NCI-H1417 (cell line): ENCODE results near the gene TMEM205.
"Not testable (repeated sequence)": the region's sequence is repeated elsewhere in the genome, so short reads cannot be mapped to it uniquely, and the experiment has no call there.

Experiments used
- DNase-seq, 3 experiments: peaks; one replicate each; lab custom pipeline; 2025; lab: John Stamatoyannopoulos, UW

Gene TMEM205

DNA sequence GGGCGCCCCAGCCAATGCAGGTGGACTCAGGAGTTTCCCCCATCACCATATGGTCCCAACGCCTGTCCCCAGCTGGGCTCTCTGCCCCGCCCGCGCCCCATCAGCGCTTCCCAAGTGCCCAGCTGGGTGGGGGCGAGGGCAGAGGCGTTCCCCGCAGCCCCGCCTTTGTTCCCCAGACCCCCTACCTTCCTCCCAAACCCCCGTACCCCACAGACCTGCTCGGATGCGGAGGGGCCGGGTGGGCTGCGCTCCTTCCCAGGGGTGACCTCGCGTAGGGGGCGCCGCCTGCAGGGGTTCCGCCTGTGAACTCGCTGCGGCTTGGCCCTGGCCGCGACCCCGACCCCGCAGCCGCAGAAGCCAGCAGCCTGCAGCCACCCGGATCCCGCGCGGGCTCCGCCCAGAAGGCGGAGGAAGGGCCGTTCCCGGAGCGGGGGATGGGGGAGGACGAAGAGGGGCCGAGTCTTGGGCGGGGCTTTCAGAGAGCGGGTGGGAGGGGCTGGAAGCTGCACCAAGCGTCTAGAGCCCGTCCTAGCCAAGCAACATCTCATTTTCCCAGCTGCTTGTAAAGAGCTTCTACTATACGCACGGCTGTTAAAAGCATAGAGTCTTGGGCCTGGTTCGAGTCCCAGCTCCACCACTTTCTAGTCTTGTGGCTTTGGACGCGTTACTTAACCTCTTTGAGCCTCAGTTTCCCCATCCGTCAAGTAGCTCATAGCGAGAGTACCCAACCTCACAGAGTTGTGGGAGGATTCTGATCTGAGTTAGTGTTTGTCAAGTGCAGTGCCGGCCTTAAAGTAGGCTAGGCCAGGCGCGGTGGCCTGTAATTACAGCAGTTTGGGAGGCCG is 6.6 kb downstream of the TMEM205 start, which contains the start of gene RAB3D:
Gene RAB3D (minus strand): TSS at position 404 of the 845 bp plus-strand sequence. CDS start 2,258 bp downstream, outside the sequence.
- DNase-seq: peak; percentile 80 to 94 (median 89)

- DNase-seq: no peak
Observed at GRCh38 chr19:11338569-11339253, 7.4 kb downstream of the TMEM205 start.

GRCh38 chr19:11338121-11338520 is 7.9 kb downstream of the TMEM205 start:
- DNase-seq: no peak

DNA sequence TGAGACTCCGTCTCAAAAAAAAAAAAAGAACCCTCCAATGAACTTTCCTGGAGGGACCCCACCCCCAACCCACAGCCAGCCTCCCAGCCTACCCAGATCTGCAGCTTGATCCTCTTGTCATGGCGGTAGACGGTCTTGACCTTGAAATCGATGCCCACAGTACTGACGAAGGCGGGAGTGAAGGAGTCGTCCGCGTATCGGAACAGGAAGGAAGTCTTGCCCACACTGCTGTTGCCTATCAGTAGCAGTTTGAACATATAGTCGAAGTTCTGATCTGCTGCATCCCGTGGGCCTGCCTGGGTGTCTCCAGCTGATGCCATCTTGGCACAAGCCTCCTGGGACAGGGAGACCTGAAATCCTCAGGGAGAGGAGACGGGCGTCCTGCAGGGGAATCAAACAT is 9.0 kb downstream of the TMEM205 start:
- DNase-seq: no peak

DNA sequence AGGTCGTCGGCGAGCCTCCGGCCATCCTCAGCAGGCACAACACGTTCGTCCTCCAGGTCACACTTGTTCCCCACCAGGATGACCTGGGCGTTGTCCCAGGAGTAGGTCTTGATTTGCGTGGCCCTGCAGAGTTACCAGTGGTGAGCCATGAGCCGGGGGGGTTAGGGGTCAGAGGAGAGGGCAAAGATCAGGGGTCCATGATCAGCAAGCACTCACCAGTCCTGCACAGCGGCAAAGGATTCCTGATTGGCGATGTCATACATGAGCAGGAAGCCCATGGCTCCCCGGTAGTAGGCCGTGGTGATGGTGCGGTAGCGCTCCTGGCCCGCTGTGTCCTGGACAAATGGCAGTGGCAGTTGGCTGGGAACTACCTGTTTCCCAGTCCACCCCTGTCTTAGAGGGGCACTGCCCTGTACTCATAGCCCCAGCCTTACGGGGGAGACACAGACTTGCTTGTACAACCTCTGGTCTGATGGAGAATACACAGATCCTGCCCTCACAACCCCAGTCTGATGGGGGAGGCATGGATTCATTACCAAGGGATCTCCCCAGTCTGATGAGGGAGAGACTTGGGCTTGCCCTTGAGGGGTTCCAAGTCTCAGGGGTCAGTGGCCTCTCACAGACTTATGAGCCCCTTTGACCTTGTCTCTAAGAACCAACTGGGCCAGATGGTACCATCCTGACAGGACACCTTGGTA is 10.5 kb downstream of the TMEM205 start:
- no peak for DNase-seq

DNA sequence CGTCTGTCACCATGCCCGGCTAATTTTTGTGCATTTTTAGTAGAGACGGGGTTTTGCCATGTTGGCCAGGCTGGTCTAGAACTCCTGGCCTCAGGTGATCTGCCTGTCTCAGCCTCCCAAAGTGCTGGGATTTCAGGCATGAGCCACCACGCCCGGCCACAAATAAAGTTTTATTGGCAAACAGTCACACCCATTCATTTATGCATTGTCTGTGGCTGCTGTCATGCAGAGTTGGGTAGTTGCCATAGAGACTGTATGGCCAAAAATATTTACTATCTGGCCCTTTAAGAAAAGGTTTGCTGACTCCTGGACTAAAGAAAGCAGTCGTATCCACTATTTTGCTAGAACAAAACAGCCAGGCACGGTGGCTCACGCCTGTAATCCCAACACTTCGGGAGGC is 12.2 kb downstream of the TMEM205 start:
- not testable (repeated sequence) for DNase-seq

GRCh38 chr19:11332822-11333221 is 13.2 kb downstream of the TMEM205 start:
- DNase-seq: no peak

DNA sequence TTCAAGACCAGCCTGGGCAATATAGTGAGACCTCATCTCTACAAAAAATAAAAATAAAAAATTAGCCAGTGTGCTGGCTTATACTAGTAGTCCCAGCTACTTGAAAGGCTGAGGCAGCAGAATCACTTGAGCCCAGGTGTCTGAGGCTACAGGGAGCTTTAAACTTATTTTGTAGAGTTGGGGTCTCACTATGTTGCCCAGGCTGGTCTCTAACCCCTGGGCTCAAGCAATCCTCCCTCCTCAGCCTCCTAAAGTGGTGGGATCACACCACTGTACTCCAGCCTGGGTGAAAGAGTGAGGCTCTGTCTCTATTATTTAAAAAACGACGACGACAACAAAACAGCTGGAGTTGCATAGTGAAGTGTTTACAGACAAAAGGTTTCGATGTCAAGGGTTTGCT is 14.6 kb downstream of the TMEM205 start:
- no peak for DNase-seq

DNA sequence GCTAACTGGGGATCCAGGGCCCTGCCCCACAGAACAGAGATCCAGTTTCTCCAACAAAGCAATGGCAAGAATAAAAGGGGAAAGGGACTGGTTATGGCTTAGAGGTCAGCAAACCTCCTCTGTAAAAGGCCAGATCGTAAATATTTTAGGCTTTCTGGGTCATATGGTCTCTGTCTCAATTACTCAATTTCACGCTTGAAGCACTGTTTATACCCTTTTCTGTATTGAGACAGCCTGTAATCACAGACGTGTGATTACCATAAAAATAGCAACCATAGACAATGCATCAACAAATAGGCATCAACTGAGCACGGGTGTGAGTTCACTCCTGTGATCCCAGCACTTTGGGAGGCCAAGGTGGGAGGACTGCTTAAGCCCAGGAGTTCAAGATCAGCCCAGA is 15.9 kb downstream of the TMEM205 start:
- DNase-seq: no peak

DNA sequence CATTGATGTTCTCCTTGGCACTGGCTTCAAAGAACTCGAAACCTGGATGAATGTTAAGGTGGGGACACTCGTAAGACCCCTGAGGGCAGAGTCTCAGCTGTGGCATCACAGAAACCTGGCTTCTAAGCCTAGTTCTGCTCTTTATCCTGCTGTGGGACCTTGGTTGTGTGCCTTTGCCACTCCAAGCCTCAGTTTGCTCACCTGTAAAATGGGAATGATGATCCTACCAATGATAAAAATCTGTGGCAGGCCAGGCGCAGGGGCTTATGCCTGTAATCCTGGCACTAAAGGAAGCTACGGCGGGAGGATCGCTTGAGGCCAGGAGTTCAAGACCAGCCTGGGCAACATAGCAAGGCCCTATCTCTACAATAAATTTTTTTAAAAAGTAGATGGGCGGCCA is 20.5 kb downstream of the TMEM205 start:
- DNase-seq: no peak

DNA sequence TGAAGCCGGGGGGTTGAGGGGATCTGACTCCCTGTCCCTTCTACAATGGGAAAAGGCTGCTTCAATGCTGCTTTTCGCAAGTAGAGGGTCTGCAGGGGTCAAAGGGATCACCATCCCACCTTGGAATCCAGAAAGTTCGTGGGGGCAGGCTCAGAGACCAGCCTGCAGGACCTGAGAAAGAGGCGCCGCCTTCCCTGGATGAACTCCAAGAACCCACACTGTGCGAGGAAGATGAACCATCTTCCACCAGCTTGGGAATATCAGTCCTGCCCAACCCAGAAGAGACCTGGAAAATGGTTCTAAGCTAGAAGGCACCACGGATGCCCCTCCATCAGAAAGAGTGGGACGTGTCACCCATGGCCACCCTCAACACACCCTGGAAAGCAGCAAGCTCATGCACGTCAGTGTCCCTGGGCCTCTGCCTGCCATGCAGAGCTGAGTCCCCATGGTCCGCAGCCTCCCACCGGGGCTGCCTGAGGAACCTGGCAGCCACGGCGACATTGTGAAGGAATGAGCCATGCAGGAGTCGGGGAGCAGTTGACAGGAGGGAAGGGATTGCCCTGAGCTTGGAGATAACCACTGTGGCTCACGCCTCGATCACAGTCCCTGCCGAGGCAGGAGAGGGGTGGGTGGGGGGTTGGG is 21.2 kb downstream of the TMEM205 start:
- DNase-seq: no peak

- DNase-seq: peak in 2 of 3 experiments; percentile 51 to 75
Observed at GRCh38 chr19:11324079-11324661, 21.9 kb downstream of the TMEM205 start.

DNA sequence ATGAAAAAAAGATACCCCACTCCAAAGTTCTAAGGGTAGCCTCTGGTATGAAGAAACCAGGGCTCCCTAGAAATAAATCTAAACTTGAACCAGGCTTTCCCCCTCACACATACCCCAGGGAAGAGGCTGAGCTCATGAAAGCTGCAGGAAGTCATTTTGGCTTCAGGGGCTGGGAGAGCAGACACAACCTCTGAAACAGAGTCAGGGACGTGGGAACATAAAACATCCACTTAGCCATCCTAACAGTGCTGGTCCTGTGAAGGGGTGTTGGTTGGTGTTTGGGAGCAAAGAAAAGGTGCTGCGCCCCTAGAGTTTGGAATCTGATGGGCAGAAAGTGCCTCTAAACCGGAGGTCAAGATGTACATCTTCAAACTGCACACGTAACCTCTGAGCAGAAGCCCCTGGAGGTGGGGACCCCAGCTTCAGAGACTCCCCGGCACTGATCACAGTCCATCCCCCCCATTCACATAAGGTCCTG is 22.4 kb downstream of the TMEM205 start:
- no peak for DNase-seq

GRCh38 chr19:11322269-11323024 is 23.6 kb downstream of the TMEM205 start:
- no peak for DNase-seq

DNA sequence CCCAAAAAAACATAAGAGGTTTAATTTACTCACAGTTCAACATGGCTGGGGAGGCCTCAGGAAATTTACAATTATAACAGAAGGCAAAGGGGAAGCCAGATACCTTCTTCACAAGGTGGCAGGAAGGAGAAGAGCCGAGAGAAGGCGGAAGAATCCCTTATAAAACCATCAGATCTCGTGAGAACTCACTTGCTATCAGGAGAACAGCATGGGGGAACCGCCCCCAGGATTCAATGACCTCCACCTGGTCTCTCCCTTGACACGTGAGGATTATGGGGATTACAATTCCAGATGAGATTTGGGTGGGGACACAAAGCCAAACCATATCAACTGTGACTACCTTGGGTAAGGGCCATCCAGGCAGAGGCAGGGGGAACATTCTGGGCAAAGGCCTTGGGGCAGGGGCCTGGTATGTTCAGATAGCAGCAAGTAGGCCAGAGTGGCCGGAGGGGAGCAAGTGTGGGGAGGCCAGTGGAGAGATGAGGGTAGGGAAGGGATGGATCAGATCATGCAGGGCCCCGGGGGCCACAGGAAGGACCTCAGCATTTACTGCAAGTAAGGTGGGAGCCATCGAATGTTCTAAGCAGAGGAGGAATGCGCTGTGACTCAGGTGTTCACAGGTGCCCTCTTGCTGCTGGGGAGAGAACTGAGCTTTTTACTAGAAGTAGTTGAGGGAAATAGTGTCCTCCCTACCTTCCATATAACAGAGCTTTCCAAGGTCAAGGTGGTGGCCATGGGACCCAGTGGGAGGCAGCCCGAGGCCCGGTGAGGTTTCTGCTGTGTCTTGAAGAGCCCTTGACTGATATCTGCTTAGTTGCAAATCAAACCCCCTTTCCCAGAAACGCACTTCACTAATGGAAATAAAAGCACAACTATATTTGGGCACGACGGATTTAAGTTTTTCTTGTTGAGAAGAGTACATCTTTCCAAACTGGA is 24.6 kb downstream of the TMEM205 start:
- DNase-seq: no peak

DNA sequence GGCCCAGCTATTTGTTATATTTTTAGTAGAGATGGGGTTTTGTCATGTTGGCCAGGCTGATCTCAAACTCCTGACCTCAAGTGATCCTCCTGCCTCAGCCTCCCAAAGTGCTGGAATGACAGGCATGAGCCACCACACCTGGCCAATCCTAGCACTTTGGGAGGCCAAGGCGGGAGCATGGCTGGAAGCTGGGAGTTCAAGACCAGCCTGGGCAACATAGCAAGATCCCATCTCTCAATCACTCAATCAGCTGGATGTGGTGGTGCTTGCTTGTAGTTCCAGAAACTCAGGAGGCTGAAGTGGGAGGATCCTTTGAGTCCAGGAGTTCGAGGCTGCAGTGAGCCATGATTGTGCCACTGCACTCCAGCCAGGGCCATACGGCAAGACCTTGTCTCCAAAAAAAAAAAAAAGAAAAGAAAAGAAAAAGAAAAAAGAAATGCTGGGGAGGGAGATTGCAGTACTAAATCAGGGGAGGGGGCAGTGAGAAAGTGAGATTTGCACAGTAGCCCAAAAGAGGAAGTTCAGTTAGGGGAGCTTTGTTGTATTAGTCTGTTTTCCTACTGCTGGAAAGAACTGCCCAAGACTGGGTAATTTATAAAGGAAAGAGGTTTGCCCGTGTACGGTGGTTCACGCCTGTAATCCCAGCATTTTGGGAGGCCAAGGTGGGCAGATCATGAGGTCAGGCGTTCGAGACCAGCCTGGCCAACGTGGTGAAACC is 25.6 kb downstream of the TMEM205 start:
- not testable (repeated sequence) for DNase-seq

DNA sequence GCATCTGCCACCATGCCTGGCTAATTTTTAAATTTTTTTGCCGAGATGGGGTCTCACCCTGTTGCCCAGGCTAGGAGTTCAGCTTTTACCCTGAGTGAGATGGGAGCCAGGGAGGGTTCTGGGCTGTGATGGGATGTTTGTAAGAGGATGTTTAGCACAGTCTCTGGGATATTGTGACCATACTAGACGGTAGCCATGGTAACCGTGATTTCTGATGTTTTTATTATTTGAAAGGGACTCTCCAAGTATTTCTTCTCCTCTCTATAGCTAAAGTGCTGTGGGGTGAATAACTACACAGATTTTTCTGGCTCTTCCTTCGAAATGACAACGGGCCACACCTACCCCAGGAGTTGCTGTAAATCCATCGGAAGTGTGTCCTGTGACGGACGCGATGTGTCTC is 39.7 kb downstream of the TMEM205 start:
- DNase-seq: no peak

- DNase-seq: no peak
Observed at GRCh38 chr19:11304936-11305335, 41.1 kb downstream of the TMEM205 start.

GRCh38 chr19:11300811-11301120 is 45.3 kb downstream of the TMEM205 start:
- no peak for DNase-seq
